Limb (tissue), 2 donors: ENCODE measurements around the gene NBPF3.
"Not testable (repeated sequence)": the region's sequence is repeated elsewhere in the genome, so short reads cannot be mapped to it uniquely, and the experiment has no call there.

Experiments used
- DNase-seq, 2 donors: peaks; one replicate each; pipeline ENCODE4 v3.0.0-alpha.2; 2016; ENCODE audit errors: extremely low spot score in 2 of 2

NBPF3 gene

GRCh38 chr1:21518774-21519455, 79.0 kb downstream of the NBPF3 start:
- DNase-seq = no peak

- DNase-seq = not testable (repeated sequence)
Observed at GRCh38 chr1:21519486-21520070, 79.6 kb downstream of the NBPF3 start.

DNA sequence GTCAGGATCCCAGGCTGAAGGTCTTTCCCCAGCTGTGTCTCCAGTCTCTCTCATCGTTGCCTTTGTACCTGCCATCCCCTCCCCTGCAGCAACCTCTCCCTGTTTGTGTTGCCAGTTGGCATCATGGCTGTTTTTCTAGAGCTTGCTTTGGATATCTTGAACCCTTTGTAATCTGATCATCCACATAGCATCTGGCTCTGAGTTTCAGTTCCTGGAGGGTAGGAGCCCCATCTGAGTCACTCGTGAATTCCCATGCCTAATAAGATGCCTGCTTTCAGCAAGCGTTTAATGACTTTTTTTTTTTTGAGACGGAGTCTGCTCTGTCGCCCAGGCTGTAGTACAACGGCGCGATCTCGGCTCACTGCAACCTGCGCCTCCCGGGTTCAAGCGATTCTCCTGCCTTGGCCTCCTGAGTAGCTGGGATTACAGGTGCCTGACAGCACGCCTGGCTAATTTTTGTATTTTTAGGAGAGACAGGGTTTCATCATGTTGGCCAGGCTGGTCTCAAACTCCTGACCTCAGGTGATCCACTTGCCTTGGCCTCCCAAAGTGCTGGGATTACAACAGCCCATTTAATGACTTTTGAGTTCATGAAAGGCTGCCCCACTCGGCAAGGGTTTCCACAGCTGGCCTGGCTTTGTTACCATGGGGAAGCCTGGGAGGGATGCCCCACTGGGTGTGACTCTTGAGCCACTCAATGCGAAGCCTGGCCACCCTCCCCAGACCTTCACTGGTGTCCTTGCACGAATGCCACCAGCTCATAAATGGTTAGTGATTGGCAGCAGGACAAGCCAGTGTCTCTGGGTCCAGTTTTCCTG, 81.2 kb downstream of the NBPF3 start:
- DNase-seq = no peak

DNA sequence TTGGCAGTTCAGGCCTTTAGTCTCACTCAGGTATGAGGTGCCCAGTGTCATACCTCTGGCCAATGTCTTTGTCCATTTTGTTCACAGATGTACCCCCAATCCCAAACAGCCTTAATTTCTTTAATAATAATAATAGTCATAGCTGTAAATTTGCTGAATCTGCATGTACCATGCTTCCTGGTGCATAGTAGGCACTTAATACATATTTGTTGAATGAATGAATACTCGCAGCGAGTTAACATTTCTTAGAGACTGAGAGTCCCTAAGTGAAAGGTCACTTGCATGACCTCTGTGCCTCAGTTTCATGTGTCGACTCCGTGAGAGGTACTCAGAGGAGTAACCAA, 81.8 kb downstream of the NBPF3 start:
- no peak for DNase-seq

DNA sequence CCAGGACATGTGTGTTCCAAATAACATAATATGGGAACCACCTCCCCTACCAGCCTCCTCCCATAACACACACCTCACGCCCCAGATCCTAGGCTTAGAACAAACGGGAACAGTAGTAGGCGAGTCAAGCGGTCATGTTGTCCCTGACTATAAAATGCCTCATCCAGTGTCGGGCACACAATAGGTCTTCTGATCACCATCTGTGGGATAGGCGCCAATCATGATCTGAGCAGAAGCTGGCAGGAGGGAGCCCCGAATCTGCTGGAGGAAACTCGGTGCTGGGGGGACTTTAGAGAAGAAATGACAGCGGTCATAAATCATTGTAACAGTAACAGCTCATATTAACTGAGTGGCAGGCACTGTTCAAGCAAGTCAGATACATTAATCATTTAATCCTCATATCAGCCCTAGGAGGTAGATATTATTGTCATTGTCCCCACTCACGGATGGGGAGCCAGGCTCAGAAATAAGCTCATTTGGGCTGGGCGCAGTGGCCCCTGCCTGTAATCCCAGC, 82.6 kb downstream of the NBPF3 start:
- no peak for DNase-seq

DNA sequence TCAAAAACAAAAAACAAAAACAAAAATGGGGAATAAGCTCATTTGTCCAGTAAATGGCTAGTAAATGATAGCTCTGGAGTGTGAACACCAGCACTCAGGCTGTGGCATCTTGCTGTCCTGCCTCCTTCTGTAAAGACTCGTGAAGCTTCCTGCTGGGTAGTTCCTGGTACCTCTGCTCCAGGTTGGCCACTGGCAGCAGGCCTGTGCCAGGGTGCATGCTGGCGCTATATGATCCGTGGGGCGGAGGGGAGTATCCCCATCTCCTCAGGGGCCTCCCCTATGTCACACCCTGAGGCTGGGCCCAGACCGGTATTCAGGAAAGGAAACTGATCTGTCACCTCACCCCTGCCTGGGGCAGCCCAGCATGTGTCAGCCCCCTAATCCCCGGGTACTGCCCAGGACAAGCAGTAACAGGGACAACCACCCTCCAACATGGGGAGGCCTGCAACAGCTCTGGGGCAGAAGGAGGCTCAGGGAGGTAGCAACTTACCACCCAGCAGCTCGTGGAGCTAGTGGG, 83.4 kb downstream of the NBPF3 start:
- no peak for DNase-seq

- DNase-seq = no peak
Observed at GRCh38 chr1:21524220-21524619, 84.3 kb downstream of the NBPF3 start.

DNA sequence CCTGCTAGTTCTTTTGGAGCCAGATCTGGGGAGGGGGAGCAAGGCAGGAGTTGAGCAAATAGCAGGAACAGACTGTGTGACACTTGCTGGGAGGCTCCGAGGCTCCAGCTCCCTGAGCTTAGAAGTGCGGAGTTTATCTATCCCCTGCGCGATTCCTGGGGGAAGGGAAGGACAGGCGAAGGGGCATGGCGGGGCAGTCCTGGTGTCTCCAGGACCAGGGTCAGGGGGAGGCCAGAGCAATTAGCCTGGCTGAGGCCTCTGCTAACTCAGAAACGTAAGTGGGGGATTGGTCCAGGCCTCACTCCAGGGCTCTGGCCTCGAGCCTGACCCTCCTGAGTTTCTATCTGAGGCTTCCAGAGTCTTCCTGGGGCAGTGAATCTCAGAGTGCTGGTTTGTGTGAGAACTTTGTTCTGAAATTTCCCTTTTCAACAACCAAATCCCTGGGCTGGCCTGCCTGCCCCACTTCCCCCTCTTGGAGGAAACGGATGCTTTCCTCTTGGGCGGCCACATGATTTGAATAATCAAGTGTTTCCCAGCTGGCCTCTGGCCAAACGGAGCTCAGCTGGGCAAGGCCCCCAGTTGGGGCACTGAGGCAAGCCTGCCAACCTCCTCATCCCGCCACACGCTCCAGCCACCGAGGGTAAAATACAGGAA, 84.9 kb downstream of the NBPF3 start:
- peak in 1 of 2 donors; percentile 51 for DNase-seq

GRCh38 chr1:21525340-21525717, 85.4 kb downstream of the NBPF3 start:
- no peak for DNase-seq

- DNase-seq = no peak
Observed at GRCh38 chr1:21526441-21526840, 86.5 kb downstream of the NBPF3 start.

DNA sequence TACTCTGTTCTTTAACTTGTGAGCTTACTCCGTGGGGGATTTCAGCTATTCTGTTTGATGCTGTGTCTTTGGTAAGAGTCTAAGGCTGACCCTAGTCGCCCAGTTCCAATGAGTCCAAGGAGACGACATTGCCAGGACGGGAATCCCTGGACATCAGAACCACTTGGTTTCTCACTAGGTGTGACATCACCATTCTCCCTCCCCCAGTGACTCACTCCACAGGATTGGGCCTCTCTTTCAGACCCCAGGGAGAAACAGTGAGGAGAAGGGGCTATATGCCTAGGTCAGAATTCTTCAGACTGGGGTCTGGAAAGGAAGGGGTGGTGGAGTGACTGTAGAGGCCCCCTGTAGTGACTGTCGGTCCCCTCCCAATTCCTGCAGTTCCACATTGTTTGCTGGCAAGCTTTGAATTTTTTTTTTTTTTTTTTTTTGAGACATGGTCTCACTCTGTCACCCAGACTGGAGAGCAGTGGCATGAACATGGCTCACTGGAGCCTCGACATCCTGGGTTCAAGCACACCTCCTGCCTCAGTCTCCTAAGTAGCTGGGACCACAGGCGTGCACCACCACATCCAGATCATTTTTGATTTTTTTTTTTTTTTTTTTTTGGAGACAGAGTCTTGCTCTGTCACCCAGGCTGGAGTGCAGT, 90.6 kb downstream of the NBPF3 start:
- no peak for DNase-seq

GRCh38 chr1:21531241-21531640, 91.3 kb downstream of the NBPF3 start:
- no peak for DNase-seq

- no peak for DNase-seq
Observed at GRCh38 chr1:21532496-21532895, 92.6 kb downstream of the NBPF3 start.

GRCh38 chr1:21532992-21533534, 93.1 kb downstream of the NBPF3 start:
- no peak for DNase-seq

DNA sequence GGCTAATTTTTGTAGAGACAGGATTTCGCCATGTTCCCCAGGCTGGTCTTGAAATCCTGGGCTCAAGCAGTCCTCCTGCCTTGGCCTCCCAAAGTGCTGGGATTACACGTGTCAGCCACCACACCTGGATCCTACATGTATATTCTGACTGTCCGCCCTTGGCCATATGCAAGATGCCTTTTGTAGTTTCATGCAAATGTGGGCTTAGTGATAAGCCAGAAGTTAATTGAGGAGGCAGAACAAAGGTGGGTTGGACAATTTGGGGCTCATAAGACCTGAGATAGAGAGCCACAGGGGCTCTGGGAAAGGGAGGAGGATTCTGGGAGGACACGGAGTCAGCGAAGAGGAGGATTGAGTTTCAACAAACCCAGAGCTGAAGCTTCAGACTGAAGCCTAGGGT, 94.2 kb downstream of the NBPF3 start:
- DNase-seq = no peak
